Left cardiac atrium (tissue), 4 donors: Measurements from ENCODE around the gene MRRF. TPM values are rescaled to one million over a fixed set of nuclear protein-coding genes. Genes with fewer than 3 reads are reported as not detected.
A peak's percentile ranks its signal among the peaks of the same experiment; 100 is the strongest.
"Not testable (repeated sequence)": the region's sequence is repeated elsewhere in the genome, so short reads cannot be mapped to it uniquely, and the experiment has no call there.

Experiments
- ATAC-seq, 2 donors: fragments of 200-7000 bp; cut with Tn5 transposase; one replicate each; pipeline ENCODE4 v1.9.1; 2020; ENCODE audit warnings: mild to moderate bottlenecking in 2 of 2, moderate library complexity in 2 of 2
- DNase-seq: peaks from one replicate; pipeline ENCODE4 v3.0.0-alpha.2; 2020
- intact Hi-C, 2 donors: fragments of 100-400 bp; cut with DNase I; formaldehyde crosslinking; loops; one replicate each; pipeline versions ENCODE4 v1.14.1 to v1.15.1; 2022 to 2023
- total RNA-seq, 2 donors: library from RNA; stranded (reverse); fragmentation: NEBNext Ultra II Directional; extraction: Animal tissue kit (Norgen Biotek cat#: 25700); gene quantifications; one replicate each; pipeline ENCODE4 v1.2.1, GENCODE V29; 2021
- donor health status: DM: no; HTN: yes; CAD: no.
- donor health status: DM: no; HTN: yes; CAD: no; lungs with severe emphysema.
- donor health status: DM: yes; HTN: yes; CAD: no.
- donor health status: Dilated cardiomyopathy.

Gene MRRF
- total RNA-seq, 2 donors from 2014 or later, result 32.1 to 32.9 TPM

GRCh38 chr9:122318284-122318683 is 53.6 kb downstream of the MRRF start:
- intact Hi-C loops, result loop anchor here in 1 of 2 donors (10.0 kb wide), 1 partner anchor 53 kb away; the partner anchor contains the start of genes MRRF and RBM18
- ATAC-seq, result peak; percentile 17 to 57
- no peak for DNase-seq

GRCh38 chr9:122320413-122320881 is 55.8 kb downstream of the MRRF start:
- no peak for DNase-seq
- ATAC-seq, result no peak
- intact Hi-C loops, result no loop called here

DNA sequence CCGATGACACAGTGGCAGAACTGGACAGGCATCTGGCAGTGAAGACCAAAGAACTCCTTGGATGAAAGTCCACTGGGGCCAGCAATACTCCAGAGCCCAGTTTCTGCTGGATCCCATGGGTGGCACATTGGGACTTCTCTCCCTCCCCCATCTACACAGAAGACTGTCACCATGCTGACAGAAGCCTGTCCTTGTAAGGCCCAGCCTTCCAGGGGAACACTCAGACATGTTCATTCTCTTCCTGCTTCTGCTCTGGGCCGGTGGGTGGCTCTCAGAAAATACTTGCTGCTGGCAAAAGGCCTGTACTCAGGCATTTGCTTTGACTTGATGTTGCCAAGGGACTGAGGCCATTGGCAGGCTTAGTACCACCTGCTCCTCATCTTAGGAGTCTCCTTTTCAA is 57.9 kb downstream of the MRRF start:
- ATAC-seq, result no peak
- no peak for DNase-seq
- intact Hi-C loops, result no loop called here

DNA sequence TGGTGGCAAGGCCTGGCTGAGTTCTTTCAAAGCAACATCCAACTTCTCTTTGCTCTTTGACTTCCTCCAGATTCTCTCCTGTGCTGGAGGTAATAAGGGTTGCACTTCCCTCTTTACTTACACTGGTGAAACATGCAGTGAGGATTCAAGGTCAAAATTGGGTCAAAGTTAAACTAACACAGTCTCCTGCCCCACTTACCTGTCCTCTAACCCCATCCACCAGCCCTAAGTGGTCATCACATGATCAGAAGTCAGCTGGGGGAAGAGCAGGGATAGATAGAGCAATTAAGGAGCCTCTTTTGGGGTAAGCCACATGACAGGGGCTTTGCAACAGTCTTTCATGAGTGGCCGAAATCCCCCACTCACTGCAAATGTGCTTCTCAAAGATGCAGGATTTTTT is 60.0 kb downstream of the MRRF start:
- intact Hi-C loops, DNase-seq, ATAC-seq: not testable (repeated sequence)

GRCh38 chr9:122325124-122325523 is 60.4 kb downstream of the MRRF start:
- intact Hi-C loops, result no loop called here
- ATAC-seq (peak in 1 of 2 donors; percentile 33), DNase-seq (no peak)

DNA sequence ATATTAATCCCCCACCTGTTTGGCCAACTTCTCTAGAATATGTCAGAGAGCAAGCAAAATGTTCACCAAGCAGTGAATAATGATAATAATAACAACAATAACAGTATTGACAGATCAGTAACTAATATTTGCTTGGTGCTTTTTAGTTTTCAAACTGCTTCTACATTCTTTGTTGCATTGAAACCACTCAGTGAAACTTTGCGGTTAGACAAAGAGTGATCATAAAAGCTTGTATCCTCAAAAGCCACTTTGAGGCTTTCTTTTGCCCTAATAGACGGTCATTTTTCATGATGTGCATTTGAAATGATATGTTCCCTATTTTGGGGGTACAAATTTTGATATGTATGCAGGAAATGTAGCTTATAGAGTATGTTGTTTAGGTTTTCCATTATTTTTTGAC is 62.5 kb downstream of the MRRF start:
- intact Hi-C loops, result no loop called here
- ATAC-seq (no peak), DNase-seq (no peak)

- intact Hi-C loops, result no loop called here
- peak in 1 of 2 donors; percentile 55 for ATAC-seq
Measured at GRCh38 chr9:122329597-122329996, 64.9 kb downstream of the MRRF start.

GRCh38 chr9:122330466-122330865 is 65.8 kb downstream of the MRRF start:
- DNase-seq, intact Hi-C loops, ATAC-seq: not testable (repeated sequence)

More at GRCh38 chr9:122329597-122329996, 64.9 kb downstream of the MRRF start:
- no peak for DNase-seq

DNA sequence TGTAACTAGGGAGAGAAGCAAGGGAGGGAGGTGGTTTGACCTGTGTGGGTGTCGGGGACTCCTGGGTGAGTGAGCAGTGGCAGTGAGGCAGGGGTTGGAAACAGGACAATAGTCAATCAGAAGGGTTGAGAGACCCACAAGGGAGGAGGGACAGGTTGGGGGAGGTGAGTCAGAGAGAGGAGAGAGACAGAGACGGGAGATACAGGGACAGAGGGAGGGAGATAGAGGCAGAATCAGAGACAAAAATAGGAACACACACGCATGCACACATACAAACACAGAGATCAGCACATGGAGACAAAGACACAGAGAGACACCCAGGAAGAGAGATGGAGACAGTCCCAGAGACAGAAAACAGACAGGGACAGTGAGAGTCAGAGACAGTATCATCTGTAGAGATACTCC is 66.8 kb downstream of the MRRF start:
- DNase-seq (no peak), ATAC-seq (no peak)
- intact Hi-C loops, result no loop called here

DNA sequence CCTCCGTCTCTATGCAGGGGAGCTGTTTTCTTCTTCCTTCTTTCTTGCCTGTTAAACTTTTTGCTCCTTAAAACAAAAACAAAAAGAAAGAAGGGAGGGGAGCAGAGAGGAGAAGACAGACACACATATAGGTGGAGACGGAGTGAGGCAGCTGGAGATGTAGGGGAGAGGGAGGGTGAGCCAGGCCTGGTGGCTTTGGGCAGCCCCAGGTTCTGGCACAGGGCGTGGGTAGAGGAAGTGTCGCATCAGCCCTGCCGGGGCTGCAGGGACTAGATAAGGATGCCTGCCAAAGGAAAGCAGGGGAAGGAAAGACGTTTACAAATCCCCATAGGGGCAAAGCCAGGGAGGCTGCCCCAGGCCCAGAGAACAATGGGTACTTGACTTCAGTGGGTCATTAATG is 67.4 kb downstream of the MRRF start:
- intact Hi-C loops, result no loop called here
- ATAC-seq, result peak; percentile 77 to 84
- peak; percentile 66 for DNase-seq

DNA sequence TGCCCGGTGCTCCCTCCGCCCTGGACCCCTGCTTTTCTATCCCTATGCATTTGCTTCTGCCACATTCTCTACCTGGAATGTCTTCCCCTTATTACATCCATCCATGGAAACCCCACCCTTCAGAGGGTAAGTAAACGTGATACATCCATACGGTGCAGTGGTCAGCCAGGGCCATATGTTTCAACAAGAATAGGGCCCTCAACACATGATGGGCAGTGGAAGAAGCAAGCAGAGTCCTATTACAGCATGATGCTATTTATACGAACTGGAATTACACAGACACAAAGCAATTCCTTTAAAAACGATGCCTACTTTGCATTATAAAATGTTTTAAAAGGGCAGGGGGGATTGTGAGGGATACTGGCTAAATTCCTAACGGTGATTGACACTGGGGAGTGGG is 68.0 kb downstream of the MRRF start:
- DNase-seq (no peak), ATAC-seq (no peak)
- intact Hi-C loops, result no loop called here

- ATAC-seq (no peak), DNase-seq (no peak)
- intact Hi-C loops, result no loop called here
Measured at GRCh38 chr9:122333169-122333808, 68.6 kb downstream of the MRRF start.

DNA sequence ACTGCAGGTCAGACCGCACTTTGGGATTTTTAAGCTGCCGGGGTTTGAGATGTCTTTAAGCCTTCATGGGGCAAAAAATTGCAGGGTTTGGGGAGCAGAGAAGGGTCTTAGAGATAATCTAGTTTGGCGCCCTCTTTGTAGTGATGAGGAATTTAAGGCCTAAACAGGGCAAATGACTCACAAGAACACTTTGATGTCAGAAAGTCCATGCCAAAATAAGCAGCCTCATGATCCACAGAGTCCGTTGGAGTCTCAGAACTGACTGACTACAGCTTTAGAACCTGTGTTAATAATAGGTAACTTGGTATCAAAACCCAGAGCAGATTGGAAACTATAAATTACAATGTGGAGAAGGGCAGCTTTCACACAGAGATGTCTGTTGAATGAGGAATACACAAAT is 70.2 kb downstream of the MRRF start:
- intact Hi-C loops, result no loop called here
- no peak for DNase-seq
- ATAC-seq, result no peak

DNA sequence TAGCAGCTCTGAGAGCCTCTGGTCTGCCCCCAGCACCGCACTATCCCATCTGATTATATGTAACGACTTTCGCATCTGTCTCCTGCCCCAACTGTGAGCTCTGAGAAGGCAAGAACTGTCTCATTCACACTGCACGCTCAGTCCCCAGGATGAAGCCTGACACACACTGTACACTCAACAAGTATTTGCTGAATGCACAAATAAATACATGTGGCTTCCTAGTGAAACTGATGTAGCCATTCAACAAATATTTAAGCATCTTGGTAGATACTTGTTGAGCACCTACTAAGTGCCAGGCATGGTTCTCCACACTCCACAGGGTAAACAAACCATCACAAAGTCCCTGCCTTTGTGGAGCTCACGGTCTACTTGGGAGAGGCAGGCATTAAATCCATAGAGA is 71.5 kb downstream of the MRRF start:
- no peak for ATAC-seq
- no peak for DNase-seq
- intact Hi-C loops, result no loop called here

DNA sequence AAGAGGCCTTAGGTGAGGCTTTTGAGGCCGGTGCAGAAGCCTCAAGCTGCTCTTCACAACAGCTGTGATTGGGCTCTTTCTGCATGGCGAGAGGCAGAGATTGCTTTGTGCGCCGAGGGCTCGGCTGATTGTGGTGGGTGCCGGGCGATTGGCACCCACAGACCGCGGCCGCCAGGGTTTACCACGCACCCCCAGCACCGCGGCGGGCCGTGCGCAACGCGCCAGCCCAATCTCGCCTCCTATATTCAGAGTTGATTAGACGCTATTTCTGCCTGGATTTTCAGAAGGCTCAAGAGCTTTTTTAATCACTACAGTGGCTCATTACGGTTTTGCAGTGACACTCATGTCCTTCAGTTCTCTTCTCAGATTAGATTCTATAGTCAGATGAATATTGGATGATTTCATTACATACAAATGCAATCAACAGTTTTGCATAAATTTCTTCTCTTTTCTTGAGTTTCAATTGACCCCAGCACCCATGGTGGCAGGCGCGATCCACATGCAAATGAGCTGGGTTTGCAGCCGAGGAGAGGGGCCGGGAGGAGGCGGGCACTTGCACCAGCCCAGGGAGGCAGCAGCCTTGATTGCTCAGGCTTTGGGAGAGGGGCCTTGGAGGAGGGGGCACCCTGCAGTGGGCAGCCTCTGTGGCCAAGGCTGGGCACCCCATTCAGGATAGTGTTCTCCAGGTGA is 72.3 kb downstream of the MRRF start:
- intact Hi-C loops, result no loop called here
- ATAC-seq (no peak), DNase-seq (no peak)

DNA sequence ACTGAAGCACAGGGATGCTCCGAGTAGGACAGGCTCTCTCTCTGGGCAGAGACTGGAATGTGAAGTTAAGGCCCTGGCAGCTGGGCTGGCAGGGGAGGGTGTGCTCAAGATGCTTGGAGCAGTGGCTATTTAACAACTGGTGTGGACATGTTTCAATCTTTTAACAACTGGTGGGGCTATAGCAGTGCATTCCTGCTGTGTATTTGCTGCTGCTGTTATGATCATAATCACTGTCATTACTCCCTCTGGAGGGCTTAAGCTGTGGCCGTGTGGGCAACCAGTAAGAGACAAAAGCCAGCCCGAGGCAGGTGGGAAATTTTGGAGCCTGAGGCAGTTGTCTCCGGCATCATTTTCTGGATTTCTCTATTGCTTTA is 72.9 kb downstream of the MRRF start:
- ATAC-seq (no peak), DNase-seq (no peak)
- intact Hi-C loops, result no loop called here

DNA sequence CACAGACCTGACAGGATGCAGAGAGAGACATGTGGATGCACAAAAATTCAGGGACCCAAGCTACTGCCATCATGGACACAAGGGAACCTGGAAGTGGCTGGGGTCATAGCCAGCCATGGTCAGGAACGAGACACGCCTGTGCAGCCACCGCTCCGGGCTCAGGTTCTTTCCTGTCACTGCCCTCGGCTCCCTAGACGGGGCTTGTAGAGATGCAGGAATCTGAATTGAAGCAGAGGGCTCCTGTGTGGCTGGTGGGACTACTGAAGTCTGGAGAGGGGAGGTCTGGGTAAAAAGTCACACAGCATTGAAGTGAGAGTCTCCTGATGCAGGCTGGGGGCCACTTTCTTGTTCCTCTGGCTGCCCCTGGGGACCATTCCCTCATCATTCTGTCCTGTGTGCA is 73.9 kb downstream of the MRRF start:
- no peak for ATAC-seq
- no peak for DNase-seq
- intact Hi-C loops, result no loop called here

GRCh38 chr9:122338994-122339393 is 74.3 kb downstream of the MRRF start:
- ATAC-seq (no peak), DNase-seq (no peak)
- intact Hi-C loops, result no loop called here

DNA sequence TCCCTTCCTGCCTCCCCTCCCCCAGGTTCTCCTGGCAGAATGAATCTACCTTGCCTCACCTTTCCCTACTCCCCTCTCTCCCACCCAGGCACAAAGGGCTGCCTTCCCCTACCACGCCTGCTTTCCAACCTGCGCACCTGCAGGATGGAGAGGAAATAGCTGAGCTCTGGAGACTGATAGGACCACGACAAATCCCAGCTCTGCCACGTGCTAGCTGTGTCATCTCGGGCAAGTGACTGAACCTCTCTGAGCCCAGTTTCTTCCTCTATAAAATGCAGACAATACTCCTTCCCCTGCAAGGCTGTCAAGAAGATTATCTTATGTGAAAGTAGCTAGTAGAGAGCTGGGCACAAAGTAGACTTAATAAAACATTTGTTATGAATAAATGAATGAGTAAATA is 74.9 kb downstream of the MRRF start:
- ATAC-seq (no peak), DNase-seq (no peak)
- intact Hi-C loops, result no loop called here

DNA sequence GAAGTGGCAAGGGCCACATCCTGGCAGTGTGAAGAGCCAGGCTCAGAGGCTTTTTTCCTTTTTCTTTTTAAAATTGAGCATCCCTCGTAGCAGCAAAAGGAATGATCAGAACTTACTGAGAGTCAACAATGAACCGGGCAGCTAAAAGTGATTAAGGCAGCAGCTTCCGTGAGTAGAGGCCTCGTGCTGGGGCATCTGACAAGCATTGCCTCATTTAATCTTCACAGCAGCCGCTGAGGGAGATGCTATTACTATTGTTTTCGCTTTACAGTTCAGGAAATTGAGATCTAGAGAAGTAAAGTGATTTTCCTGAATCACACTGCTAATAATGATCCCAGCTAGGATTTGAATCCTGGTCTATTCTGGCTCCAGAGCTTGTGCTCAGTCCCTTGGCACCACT is 75.5 kb downstream of the MRRF start:
- intact Hi-C loops, result no loop called here
- no peak for DNase-seq
- no peak for ATAC-seq
